ENCODE measurements around the gene ST8SIA6.

DNA sequence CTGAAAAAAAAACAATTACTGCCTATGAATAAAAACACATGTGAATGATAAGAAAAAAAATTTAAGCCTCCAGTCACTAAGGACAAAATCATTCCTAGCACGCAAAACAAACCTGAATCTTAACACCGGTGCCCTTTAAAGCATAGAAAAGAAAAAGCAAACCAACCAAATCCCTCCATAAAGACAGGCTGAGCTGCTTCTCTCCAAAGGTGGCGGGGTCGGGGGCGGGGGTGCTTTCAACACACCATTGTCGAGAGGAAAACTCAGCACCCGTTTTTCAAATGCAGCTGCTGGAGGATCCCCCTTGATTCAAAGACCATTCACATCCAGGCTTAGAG lies 1.4 kb downstream of the ST8SIA6 start:
- TF ChIP-seq, protein P1, sequence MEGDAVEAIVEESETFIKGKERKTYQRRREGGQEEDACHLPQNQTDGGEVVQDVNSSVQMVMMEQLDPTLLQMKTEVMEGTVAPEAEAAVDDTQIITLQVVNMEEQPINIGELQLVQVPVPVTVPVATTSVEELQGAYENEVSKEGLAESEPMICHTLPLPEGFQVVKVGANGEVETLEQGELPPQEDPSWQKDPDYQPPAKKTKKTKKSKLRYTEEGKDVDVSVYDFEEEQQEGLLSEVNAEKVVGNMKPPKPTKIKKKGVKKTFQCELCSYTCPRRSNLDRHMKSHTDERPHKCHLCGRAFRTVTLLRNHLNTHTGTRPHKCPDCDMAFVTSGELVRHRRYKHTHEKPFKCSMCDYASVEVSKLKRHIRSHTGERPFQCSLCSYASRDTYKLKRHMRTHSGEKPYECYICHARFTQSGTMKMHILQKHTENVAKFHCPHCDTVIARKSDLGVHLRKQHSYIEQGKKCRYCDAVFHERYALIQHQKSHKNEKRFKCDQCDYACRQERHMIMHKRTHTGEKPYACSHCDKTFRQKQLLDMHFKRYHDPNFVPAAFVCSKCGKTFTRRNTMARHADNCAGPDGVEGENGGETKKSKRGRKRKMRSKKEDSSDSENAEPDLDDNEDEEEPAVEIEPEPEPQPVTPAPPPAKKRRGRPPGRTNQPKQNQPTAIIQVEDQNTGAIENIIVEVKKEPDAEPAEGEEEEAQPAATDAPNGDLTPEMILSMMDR (conservative IDR thresholded peaks at IDR 0.05; ENCODE audit: low read length), result no peak
- TF ChIP-seq EZH2phosphoT487 (IDR thresholded peaks at IDR 0.05; ENCODE audit: borderline replicate concordance, low read depth, low read length), result no peak
